SK-MEL-5 (cell line): ENCODE measurements around the gene AP1B1. TPM values are rescaled to one million over a fixed set of nuclear protein-coding genes. Genes with fewer than 3 reads are reported as not detected.
A peak's percentile ranks its signal among the peaks of the same experiment; 100 is the strongest.

Experiments used
- DNase-seq: peaks from one replicate; pipeline ENCODE4 v3.0.0-alpha.2; 2016; ENCODE audit warnings: low read depth, low spot score
- in situ Hi-C: cut with HindIII; loops from 2 replicates; pipeline ENCODE4 v1.10.0; 2016; ENCODE audit warnings: low sequenced_read_pairs, high pct_unique_total_duplicates, low pct_unique_long_range_greater_than_20kb
- total RNA-seq: library from RNA; depleted of rRNA; stranded (reverse); fragments of >200 nt; shearing (Covaris generic); gene quantifications from 2 replicates; pipeline ENCODE4 v1.2.3, GENCODE V29; 2014

Gene AP1B1
- total RNA-seq, 1 experiment from 2014 or later: 73.3 TPM

- DNase-seq: peak; percentile 36
- in situ Hi-C loops: no loop called here
Observed at GRCh38 chr22:29312218-29313125, 75.9 kb downstream of the AP1B1 start.

- DNase-seq: no peak
- in situ Hi-C loops: no loop called here
Observed at GRCh38 chr22:29311464-29312217, 76.7 kb downstream of the AP1B1 start.

GRCh38 chr22:29310863-29311339 is 77.5 kb downstream of the AP1B1 start:
- DNase-seq: peak; percentile 85
- in situ Hi-C loops: no loop called here

GRCh38 chr22:29310065-29310862 is 78.1 kb downstream of the AP1B1 start:
- DNase-seq: no peak

GRCh38 chr22:29309332-29310064 is 78.9 kb downstream of the AP1B1 start:
- no peak for DNase-seq
- in situ Hi-C loops: no loop called here

More at GRCh38 chr22:29310065-29310862, 78.1 kb downstream of the AP1B1 start:
- in situ Hi-C loops: no loop called here

- no peak for DNase-seq
- in situ Hi-C loops: no loop called here
Observed at GRCh38 chr22:29308791-29309262, 79.5 kb downstream of the AP1B1 start.

GRCh38 chr22:29308148-29308790 is 80.1 kb downstream of the AP1B1 start:
- in situ Hi-C loops: no loop called here
- DNase-seq: no peak

- in situ Hi-C loops: no loop called here
Observed at GRCh38 chr22:29307596-29308147, 80.7 kb downstream of the AP1B1 start.

GRCh38 chr22:29306835-29307595 is 81.4 kb downstream of the AP1B1 start:
- in situ Hi-C loops: no loop called here
- DNase-seq: peak; percentile 76

More at GRCh38 chr22:29307596-29308147, 80.7 kb downstream of the AP1B1 start:
- DNase-seq: no peak

- peak; percentile 87 for DNase-seq
- in situ Hi-C loops: no loop called here
Observed at GRCh38 chr22:29306175-29306834, 82.1 kb downstream of the AP1B1 start, which contains the start of gene GAS2L1. Gene GAS2L1, plus strand, starts transcription at chr22:29306650. Its CDS starts 1,456 bp downstream, at chr22:29308106.

- in situ Hi-C loops: no loop called here
- DNase-seq: no peak
Observed at GRCh38 chr22:29305836-29306174, 82.6 kb downstream of the AP1B1 start.

- in situ Hi-C loops: no loop called here
- peak; percentile 33 for DNase-seq
Observed at GRCh38 chr22:29302681-29303465, 85.5 kb downstream of the AP1B1 start.

GRCh38 chr22:29302402-29302680 is 86.0 kb downstream of the AP1B1 start:
- in situ Hi-C loops: no loop called here

GRCh38 chr22:29301716-29302401 is 86.5 kb downstream of the AP1B1 start:
- in situ Hi-C loops: no loop called here
- DNase-seq: no peak

More at GRCh38 chr22:29302402-29302680, 86.0 kb downstream of the AP1B1 start:
- no peak for DNase-seq
